Endodermal cell (in vitro differentiated cells): Measurements from ENCODE around the gene BTG2. TPM values are rescaled to one million over a fixed set of nuclear protein-coding genes. Genes with fewer than 3 reads are reported as not detected.

Experiments used
- DNase-seq: peaks from one replicate; pipeline ENCODE4 v3.0.0-alpha.2; 2017
- H3K27ac ChIP-seq: 2 replicates; pipeline ENCODE4 v1.5.1; 2013; ENCODE audit warnings: mild to moderate bottlenecking, low read depth, low read length, moderate library complexity
- H3K27me3 ChIP-seq: 2 replicates; pipeline ENCODE4 v1.6.1; 2013; ENCODE audit warnings: mild to moderate bottlenecking, low read length, moderate library complexity; ENCODE audit not compliant: insufficient read depth, control insufficient read depth, poor library complexity, severe bottlenecking
- H3K36me3 ChIP-seq: 2 replicates; pipeline ENCODE4 v1.7.0; 2013; ENCODE audit warnings: mild to moderate bottlenecking, low read length, moderate library complexity; ENCODE audit not compliant: control insufficient read depth, insufficient read depth
- H3K4me1 ChIP-seq: one replicate; pipeline ENCODE4 v1.7.0; 2013; ENCODE audit warnings: low read length; ENCODE audit not compliant: control insufficient read depth, insufficient read depth
- H3K4me3 ChIP-seq: 2 replicates; pipeline ENCODE4 v1.5.1; 2013; ENCODE audit warnings: mild to moderate bottlenecking, low read length, moderate library complexity
- H3K9ac ChIP-seq: 2 replicates; pipeline ENCODE4 v1.6.1; 2013; ENCODE audit warnings: mild to moderate bottlenecking, low read length, moderate library complexity; ENCODE audit not compliant: poor library complexity, severe bottlenecking; ENCODE audit errors: extremely low read depth
- H3K9me3 ChIP-seq: 2 replicates; pipeline ENCODE4 v1.6.1; 2013; ENCODE audit warnings: mild to moderate bottlenecking, low read length, moderate library complexity; ENCODE audit not compliant: control insufficient read depth
- H3K27ac Mint-ChIP-seq: 2 replicates; pipeline ENCODE4 v1.8.0; 2020; ENCODE audit warnings: mixed read lengths
- H3K27me3 Mint-ChIP-seq: 2 replicates; pipeline ENCODE4 v1.8.0; 2021; ENCODE audit warnings: mild to moderate bottlenecking, mixed read lengths; ENCODE audit not compliant: insufficient read depth
- H3K36me3 Mint-ChIP-seq: 2 replicates; pipeline ENCODE4 v1.8.0; 2020; ENCODE audit warnings: low read depth, mixed read lengths
- H3K4me1 Mint-ChIP-seq: 2 replicates; pipeline ENCODE4 v1.8.0; 2020; ENCODE audit warnings: mixed read lengths
- H3K4me3 Mint-ChIP-seq: 2 replicates; pipeline ENCODE4 v1.8.0; 2020; ENCODE audit warnings: mild to moderate bottlenecking, moderate library complexity, mixed read lengths
- H3K9me3 Mint-ChIP-seq: 2 replicates; pipeline ENCODE4 v1.8.0; 2020; ENCODE audit warnings: mild to moderate bottlenecking, mixed read lengths
- WGBS, 2 experiments: methylation state at CpG; one replicate each; pipeline versions ENCODE4 v1.1.5 to v1.1.7; 2013; ENCODE audit warnings: missing lambda C conversion rate in 2 of 2, mixed read lengths in 1 of 2; ENCODE audit not compliant: insufficient coverage in 1 of 2, insufficient read length in 1 of 2; 5-methylcytosine and 5-hydroxymethylcytosine counted together
- total RNA-seq, 2 donors: library from RNA; stranded (reverse); fragmentation: NEBNext Ultra II Directional in 1 of 2; extraction: Animal tissue kit (Norgen Biotek cat#: 25700) in 1 of 2; gene quantifications; 2 replicates in 1 of 2; 3 replicates in 1 of 2; pipeline ENCODE4 v1.2.1, GENCODE V29; 2021
- TF ChIP-seq, protein P1 (sequence below): fragments of 200-600 bp; sonication (generic); conservative IDR thresholded peaks from 2 replicates; pipeline ENCODE4 v1.5.0; 2021; ENCODE audit warnings: antibody characterized with exemption, mild to moderate bottlenecking

The BTG2 gene
- total RNA-seq, 2 donors from 2014 or later: 49.8 to 54.6 TPM

DNA sequence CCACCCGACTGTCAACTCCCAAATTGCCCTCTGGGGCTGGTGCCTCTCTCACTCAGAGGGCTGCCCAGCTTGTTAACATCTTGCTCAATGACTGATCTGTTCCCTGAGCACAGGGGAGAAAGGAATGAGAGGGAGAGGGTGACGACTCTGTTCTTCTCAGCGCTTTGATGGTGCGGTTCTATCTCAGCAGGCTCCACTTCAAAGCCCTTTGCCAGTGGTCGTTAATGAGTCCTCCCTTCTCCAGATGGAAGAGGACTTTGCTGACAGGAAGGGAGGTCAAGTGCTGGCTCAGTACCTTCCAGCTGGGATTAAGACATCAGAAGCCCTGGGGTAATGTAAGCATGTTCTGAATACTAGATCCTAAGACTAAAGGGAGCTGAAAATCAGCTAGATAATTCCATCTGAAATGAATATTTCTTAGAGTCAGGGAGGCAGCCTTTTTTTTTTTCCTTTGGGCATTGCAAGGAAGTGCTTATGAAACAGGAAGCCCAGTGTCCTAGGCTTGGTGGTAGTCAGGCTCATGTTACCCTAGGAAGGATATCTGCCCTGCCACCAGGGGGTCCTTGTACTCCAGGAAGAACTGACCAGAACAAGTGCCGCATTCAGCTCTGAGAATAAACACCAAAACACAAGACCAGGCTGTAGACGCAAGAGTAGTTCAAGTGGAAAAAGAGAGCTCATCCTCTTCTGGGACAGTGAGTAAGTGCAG, 40.9 kb downstream of the BTG2 start:
- WGBS, 2 experiments: 44 to 54% methylated on average over 7 of the region's 7 CpGs
- no peak overlapping the region for H3K4me3 Mint-ChIP-seq
- no peak overlapping the region for H3K27ac Mint-ChIP-seq
- H3K9me3 Mint-ChIP-seq: no peaks in the 10 kb centered on the region
- H3K27me3 ChIP-seq: peaks cover 9% of the 10 kb centered on the region
- H3K9ac ChIP-seq: no peak overlapping the region
- peaks cover 30% of the 10 kb centered on the region for H3K27me3 Mint-ChIP-seq
- H3K4me3 ChIP-seq: no peak overlapping the region
- H3K36me3 Mint-ChIP-seq: no peaks in the 10 kb centered on the region
- H3K9me3 ChIP-seq: no peaks in the 10 kb centered on the region
- TF ChIP-seq, protein P1, sequence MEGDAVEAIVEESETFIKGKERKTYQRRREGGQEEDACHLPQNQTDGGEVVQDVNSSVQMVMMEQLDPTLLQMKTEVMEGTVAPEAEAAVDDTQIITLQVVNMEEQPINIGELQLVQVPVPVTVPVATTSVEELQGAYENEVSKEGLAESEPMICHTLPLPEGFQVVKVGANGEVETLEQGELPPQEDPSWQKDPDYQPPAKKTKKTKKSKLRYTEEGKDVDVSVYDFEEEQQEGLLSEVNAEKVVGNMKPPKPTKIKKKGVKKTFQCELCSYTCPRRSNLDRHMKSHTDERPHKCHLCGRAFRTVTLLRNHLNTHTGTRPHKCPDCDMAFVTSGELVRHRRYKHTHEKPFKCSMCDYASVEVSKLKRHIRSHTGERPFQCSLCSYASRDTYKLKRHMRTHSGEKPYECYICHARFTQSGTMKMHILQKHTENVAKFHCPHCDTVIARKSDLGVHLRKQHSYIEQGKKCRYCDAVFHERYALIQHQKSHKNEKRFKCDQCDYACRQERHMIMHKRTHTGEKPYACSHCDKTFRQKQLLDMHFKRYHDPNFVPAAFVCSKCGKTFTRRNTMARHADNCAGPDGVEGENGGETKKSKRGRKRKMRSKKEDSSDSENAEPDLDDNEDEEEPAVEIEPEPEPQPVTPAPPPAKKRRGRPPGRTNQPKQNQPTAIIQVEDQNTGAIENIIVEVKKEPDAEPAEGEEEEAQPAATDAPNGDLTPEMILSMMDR: peak; percentile 53
- peaks cover 5% of the 10 kb centered on the region for H3K4me1 ChIP-seq
- peak; percentile 60 for DNase-seq
- H3K36me3 ChIP-seq: no peaks in the 10 kb centered on the region
- no peak overlapping the region for H3K27ac ChIP-seq
- H3K4me1 Mint-ChIP-seq: peaks cover 49% of the 10 kb centered on the region

- no peak overlapping the region for H3K9ac ChIP-seq
- H3K27ac Mint-ChIP-seq: no peak overlapping the region
- no peak overlapping the region for H3K4me3 Mint-ChIP-seq
These were observed 41.4 kb downstream of the BTG2 start for GRCh38 chr1:203346769-203347102.

GRCh38 chr1:203349166-203349565, 43.8 kb downstream of the BTG2 start:
- WGBS, 2 experiments: 100% methylated on average over 1 of the region's 1 CpG; no CpG with 5 or more reads in 1 of the 2 experiments
- no peak overlapping the region for H3K27ac ChIP-seq
- Mint-ChIP-seq H3K4me3 (no peak overlapping the region), H3K27me3 (peaks cover 31% of the 10 kb centered on the region), H3K27ac (no peak overlapping the region), H3K36me3 (no peaks in the 10 kb centered on the region), H3K4me1 (peaks cover 42% of the 10 kb centered on the region), H3K9me3 (no peaks in the 10 kb centered on the region)
- peaks cover 8% of the 10 kb centered on the region for H3K4me1 ChIP-seq
- H3K36me3 ChIP-seq: no peaks in the 10 kb centered on the region
- no peak overlapping the region for H3K4me3 ChIP-seq
- H3K9ac ChIP-seq: no peak overlapping the region
- DNase-seq: no peak
- H3K9me3 ChIP-seq: no peaks in the 10 kb centered on the region
- H3K27me3 ChIP-seq: peaks cover 8% of the 10 kb centered on the region
- TF ChIP-seq, protein P1: no peak

More at GRCh38 chr1:203346769-203347102, 41.4 kb downstream of the BTG2 start:
- no peak overlapping the region for H3K27ac ChIP-seq
- Mint-ChIP-seq H3K9me3 (no peaks in the 10 kb centered on the region), H3K36me3 (no peaks in the 10 kb centered on the region), H3K4me1 (peaks cover 52% of the 10 kb centered on the region), H3K27me3 (peaks cover 31% of the 10 kb centered on the region)
- no peak overlapping the region for H3K4me3 ChIP-seq
- no peaks in the 10 kb centered on the region for H3K36me3 ChIP-seq
- peaks cover 7% of the 10 kb centered on the region for H3K4me1 ChIP-seq
- peaks cover 8% of the 10 kb centered on the region for H3K27me3 ChIP-seq
- H3K9me3 ChIP-seq: no peaks in the 10 kb centered on the region
- TF ChIP-seq, protein P1: no peak
- WGBS, 2 experiments: 93 to 96% methylated on average over 3 of the region's 3 CpGs
- DNase-seq: no peak
